H9 (cell line): ENCODE results near the gene ANO9. TPM values are rescaled to one million over a fixed set of nuclear protein-coding genes. Genes with fewer than 3 reads are reported as not detected.

ENCODE experiments used
- DNase-seq: peaks from one replicate; pipeline ENCODE4 v3.0.0-alpha.2; 2017
- H2AFZ ChIP-seq: one replicate; pipeline ENCODE4 v1.6.1; 2013; ENCODE audit warnings: mild to moderate bottlenecking, low read length, control low read depth, moderate library complexity
- H2AK5ac ChIP-seq: 2 replicates; pipeline ENCODE4 v1.6.1; 2013; ENCODE audit warnings: low read length, control low read depth, mixed read lengths; ENCODE audit not compliant: insufficient read length
- H2BK120ac ChIP-seq: one replicate; pipeline ENCODE4 v1.6.1; 2013; ENCODE audit warnings: low read depth, mild to moderate bottlenecking, low read length, control low read depth, inconsistent platforms; ENCODE audit not compliant: poor library complexity, severe bottlenecking
- H2BK12ac ChIP-seq: 2 replicates; pipeline ENCODE4 v1.6.1; 2013; ENCODE audit warnings: low read length, control low read depth, mixed read lengths, low read depth; ENCODE audit not compliant: insufficient read length
- H2BK15ac ChIP-seq: 2 replicates; pipeline ENCODE4 v1.6.1; 2013; ENCODE audit warnings: low read depth, low read length, control low read depth
- H2BK20ac ChIP-seq: one replicate; pipeline ENCODE4 v1.6.1; 2013; ENCODE audit warnings: low read depth, mild to moderate bottlenecking, low read length, control low read depth, inconsistent platforms; ENCODE audit not compliant: poor library complexity, severe bottlenecking
- H2BK5ac ChIP-seq: 2 replicates; pipeline ENCODE4 v1.6.1; 2013; ENCODE audit warnings: low read length, control low read depth, mixed read lengths; ENCODE audit not compliant: insufficient read length
- H3K14ac ChIP-seq: 2 replicates; pipeline ENCODE4 v1.6.1; 2013; ENCODE audit warnings: low read length, control low read depth; ENCODE audit not compliant: insufficient read depth
- H3K18ac ChIP-seq: 2 replicates; pipeline ENCODE4 v1.6.1; 2013; ENCODE audit warnings: low read depth, mild to moderate bottlenecking, mixed read lengths, low read length, control low read depth; ENCODE audit not compliant: insufficient read length
- H3K23ac ChIP-seq: 2 replicates; pipeline ENCODE4 v1.6.1; 2013; ENCODE audit warnings: low read length, control low read depth, mixed read lengths, low read depth; ENCODE audit not compliant: insufficient read length
- H3K23me2 ChIP-seq: 2 replicates; pipeline ENCODE4 v1.6.1; 2013; ENCODE audit warnings: low read depth, mild to moderate bottlenecking, mixed read lengths, low read length, control low read depth; ENCODE audit not compliant: insufficient read length, poor library complexity, severe bottlenecking
- H3K27ac ChIP-seq: 2 replicates; pipeline ENCODE4 v1.5.1; 2013; ENCODE audit warnings: low read length, control low read depth, mixed read lengths, low read depth; ENCODE audit not compliant: insufficient read length
- H3K27me3 ChIP-seq: 2 replicates; pipeline ENCODE4 v1.6.1; 2013; ENCODE audit warnings: low read length, control low read depth, inconsistent platforms; ENCODE audit not compliant: insufficient read depth
- H3K4ac ChIP-seq: 2 replicates; pipeline ENCODE4 v1.6.1; 2013; ENCODE audit warnings: low read depth, mild to moderate bottlenecking, control low read depth, inconsistent platforms, low read length, moderate library complexity
- H3K4me1 ChIP-seq: 2 replicates; pipeline ENCODE4 v1.6.1; 2013; ENCODE audit warnings: low read length, control low read depth, inconsistent platforms; ENCODE audit not compliant: insufficient read depth
- H3K4me2 ChIP-seq: 2 replicates; pipeline ENCODE4 v1.6.1; 2013; ENCODE audit warnings: low read length, control low read depth, mixed read lengths; ENCODE audit not compliant: insufficient read length, insufficient read depth
- H3K56ac ChIP-seq: 2 replicates; pipeline ENCODE4 v1.6.1; 2013; ENCODE audit warnings: low read depth, mild to moderate bottlenecking, mixed read lengths, low read length, control low read depth; ENCODE audit not compliant: insufficient read length
- H3K79me1 ChIP-seq: 2 replicates; pipeline ENCODE4 v1.6.1; 2013; ENCODE audit warnings: low read depth, mild to moderate bottlenecking, moderate library complexity, low read length, control low read depth, inconsistent platforms; ENCODE audit not compliant: insufficient read depth, poor library complexity, severe bottlenecking
- H3K79me2 ChIP-seq: 2 replicates; pipeline ENCODE4 v1.6.1; 2013; ENCODE audit warnings: low read length, control low read depth, inconsistent platforms; ENCODE audit not compliant: insufficient read depth
- H3K9ac ChIP-seq: 2 replicates; pipeline ENCODE4 v1.6.1; 2013; ENCODE audit warnings: low read length, control low read depth, mixed read lengths; ENCODE audit not compliant: insufficient read length; ENCODE audit errors: extremely low read depth
- H3K9me3 ChIP-seq: one replicate; pipeline ENCODE4 v1.6.1; 2013; ENCODE audit warnings: low read depth, low read length, inconsistent platforms; ENCODE audit not compliant: control insufficient read depth
- H3T11ph ChIP-seq: one replicate; pipeline ENCODE4 v1.6.1; 2013; ENCODE audit warnings: mild to moderate bottlenecking, low read length, control low read depth, inconsistent platforms
- H4K20me1 ChIP-seq: one replicate; pipeline ENCODE4 v1.6.1; 2013; ENCODE audit not compliant: control insufficient read depth, insufficient read length, insufficient read depth
- H4K5ac ChIP-seq: 2 replicates; pipeline ENCODE4 v1.6.1; 2013; ENCODE audit warnings: low read depth, mild to moderate bottlenecking, mixed read lengths, low read length, control low read depth; ENCODE audit not compliant: insufficient read length
- H4K8ac ChIP-seq: replicated peaks from 2 replicates; pipeline ENCODE4 v1.6.1; 2013; ENCODE audit warnings: low read length, control low read depth, mixed read lengths, low read depth; ENCODE audit not compliant: insufficient read length
- H4K91ac ChIP-seq: 2 replicates; pipeline ENCODE4 v1.6.1; 2013; ENCODE audit warnings: low read depth, mild to moderate bottlenecking, moderate library complexity, mixed read lengths, low read length, control low read depth; ENCODE audit not compliant: insufficient read length
- H3K27ac Mint-ChIP-seq, 3 experiments: 2 replicates in 2 of 3; 3 replicates in 1 of 3; pipeline ENCODE4 v1.8.0; 2020 to 2021; ENCODE audit warnings: mixed read lengths in 3 of 3, mild to moderate bottlenecking in 1 of 3, moderate library complexity in 1 of 3
- H3K27me3 Mint-ChIP-seq: 2 replicates; pipeline ENCODE4 v1.8.0; 2021; ENCODE audit warnings: low read depth, mild to moderate bottlenecking, moderate library complexity, mixed read lengths
- H3K36me3 Mint-ChIP-seq, 3 experiments: 2 replicates in 2 of 3; 3 replicates in 1 of 3; pipeline ENCODE4 v1.8.0; 2020 to 2021; ENCODE audit warnings: low read depth in 3 of 3, mixed read lengths in 3 of 3; ENCODE audit not compliant: insufficient read depth in 1 of 3
- H3K4me1 Mint-ChIP-seq, 2 experiments: 2 replicates each; pipeline ENCODE4 v1.8.0; 2020; ENCODE audit warnings: mixed read lengths in 2 of 2
- H3K4me3 Mint-ChIP-seq, 2 experiments: 2 replicates in 1 of 2; 3 replicates in 1 of 2; pipeline ENCODE4 v1.8.0; 2020 to 2021; ENCODE audit warnings: mild to moderate bottlenecking in 2 of 2, mixed read lengths in 2 of 2, moderate library complexity in 1 of 2
- H3K9me3 Mint-ChIP-seq, 2 experiments: 2 replicates in 1 of 2; 3 replicates in 1 of 2; pipeline ENCODE4 v1.8.0; 2020; ENCODE audit warnings: mild to moderate bottlenecking in 2 of 2, mixed read lengths in 2 of 2, moderate library complexity in 1 of 2
- CTCF ChIP-seq: fragments of 200-600 bp; sonication (generic); conservative IDR thresholded peaks from 3 replicates; pipeline ENCODE4 v1.8.0; 2021; ENCODE audit warnings: antibody characterized with exemption, mild to moderate bottlenecking
- WGBS: extraction: QIAGEN DNeasy Blood & Tissue Kit; methylation state at CpG from one replicate; pipeline ENCODE4 v1.1.7; 2013; ENCODE audit warnings: missing lambda C conversion rate, low lambda C conversion rate, mixed read lengths; ENCODE audit not compliant: insufficient read length; ENCODE audit errors: extremely low coverage; 5-methylcytosine and 5-hydroxymethylcytosine counted together
- total RNA-seq: library from RNA; stranded (reverse); gene quantifications from 2 replicates; pipeline ENCODE4 v1.2.1, GENCODE V29; 2021

Gene ANO9
- total RNA-seq, 1 experiment from 2014 or later = 13.1 TPM

- Histone ChIP-seq H3K27ac (no peak overlapping the region), H3K9ac (peak overlapping the region; percentile 39), H2BK12ac (no peak overlapping the region), H3K18ac (peak overlapping the region; percentile 92), H2BK20ac (peak overlapping the region; percentile 76), H3K56ac (no peak overlapping the region), H3K4me1 (no peaks in the 10 kb centered on the region), H3K23me2 (no peaks in the 10 kb centered on the region), H2BK5ac (no peak overlapping the region), H2AFZ (no peak overlapping the region), H3K27me3 (no peaks in the 10 kb centered on the region), H3T11ph (no peak overlapping the region), H3K9me3 (no peaks in the 10 kb centered on the region), H4K5ac (no peak overlapping the region), H2AK5ac (no peak overlapping the region), H4K91ac (no peak overlapping the region), H3K4me2 (peak overlapping the region; percentile 18), H4K20me1 (no peaks in the 10 kb centered on the region), H3K14ac (peak overlapping the region; percentile 54; the same call in 1 of the 2 replicates), H3K79me2 (no peaks in the 10 kb centered on the region), H3K79me1 (peaks cover 9% of the 10 kb centered on the region), H2BK15ac (no peak overlapping the region), H4K8ac (no peak overlapping the region), H3K23ac (no peak overlapping the region), H3K4ac (no peak overlapping the region), H2BK120ac (no peak overlapping the region)
- Mint-ChIP-seq H3K4me3 (peak overlapping the region; percentile 77 to 90), H3K4me1 (peaks cover 17 to 25% of the 10 kb centered on the region in 2 experiments), H3K27me3 (peaks cover 17% of the 10 kb centered on the region), H3K36me3 (peaks cover 29 to 36% (median 30%) of the 10 kb centered on the region in 3 experiments), H3K27ac (peak overlapping the region; percentile 72 to 95 (median 94); a peak in 5 of 7 replicates), H3K9me3 (peaks cover 0 to 4% of the 10 kb centered on the region in 2 experiments; a peak in 2 of 5 replicates)
- no CpG with 5 or more reads among the region's 42 CpGs for WGBS
- TF ChIP-seq CTCF = peak; percentile 33; the same call in 1 of the 3 replicates
- DNase-seq = peak; percentile 64
Measured at GRCh38 chr11:370070-370941, 71.5 kb downstream of the ANO9 start.
